Cardiac fibroblast (primary cell): ENCODE results near the gene SURF1.
"Not testable (repeated sequence)": the region's sequence is repeated elsewhere in the genome, so short reads cannot be mapped to it uniquely, and the experiment has no call there.

Experiments used
- DNase-seq, 2 donors: peaks; one replicate each; pipeline versions ENCODE4 v3.0.0 to v3.0.0-alpha.2; 2010; ENCODE audit warnings: low read depth in 2 of 2
- H3K4me3 ChIP-seq, 2 donors: replicated peaks in 1 of 2; 1 replicate in 1 of 2; 2 replicates in 1 of 2; pipeline ENCODE4 v1.5.1; 2011; ENCODE audit warnings: low read depth in 2 of 2, low read length in 2 of 2, mild to moderate bottlenecking in 2 of 2, moderate library complexity in 1 of 2
- CTCF ChIP-seq: IDR thresholded peaks from one replicate; pipeline ENCODE4 v1.5.1; 2011; ENCODE audit warnings: low read depth, mild to moderate bottlenecking, low read length, inconsistent platforms

SURF1 gene

GRCh38 chr9:133383438-133383837 lies 27.2 kb upstream of the SURF1 start:
- DNase-seq, result no peak
- no peak overlapping the region for H3K4me3 ChIP-seq
- TF ChIP-seq CTCF, result no peak

- no peak for DNase-seq
- no peak overlapping the region for H3K4me3 ChIP-seq
- TF ChIP-seq CTCF, result no peak
Measured at GRCh38 chr9:133382507-133383141, 26.3 kb upstream of the SURF1 start.

GRCh38 chr9:133380734-133381133 lies 24.4 kb upstream of the SURF1 start:
- no peak for TF ChIP-seq CTCF
- DNase-seq, result no peak
- H3K4me3 ChIP-seq, result no peak overlapping the region

GRCh38 chr9:133379153-133380086 lies 23.1 kb upstream of the SURF1 start:
- no peak for TF ChIP-seq CTCF
- H3K4me3 ChIP-seq, result no peak overlapping the region
- DNase-seq, result no peak

GRCh38 chr9:133378408-133378962 lies 22.2 kb upstream of the SURF1 start:
- no peak for TF ChIP-seq CTCF
- no peak for DNase-seq
- no peak overlapping the region for H3K4me3 ChIP-seq

- no peak overlapping the region for H3K4me3 ChIP-seq
- TF ChIP-seq CTCF, result no peak
- peak; percentile 42 to 56 for DNase-seq
Measured at GRCh38 chr9:133377721-133378216, 21.5 kb upstream of the SURF1 start.

GRCh38 chr9:133377280-133377679 lies 21.0 kb upstream of the SURF1 start:
- not testable (repeated sequence) for DNase-seq, H3K4me3 ChIP-seq
